Fibroblast of skin of left quadriceps (primary cell): Measurements from ENCODE around the gene TMEM204.

ENCODE experiments used
- DNase-seq, 2 experiments: peaks; one replicate each; pipeline ENCODE4 v3.0.0-alpha.2; 2013; ENCODE audit warnings: low read depth in 2 of 2

The TMEM204 gene

GRCh38 chr16:1499756-1500464 is 33.6 kb upstream of the TMEM204 start:
- DNase-seq, result no peak

- no peak for DNase-seq
These were observed 32.9 kb upstream of the TMEM204 start for GRCh38 chr16:1500465-1501150.

- no peak for DNase-seq
These were observed 31.8 kb upstream of the TMEM204 start for GRCh38 chr16:1501630-1502029.

GRCh38 chr16:1502092-1503004 is 31.1 kb upstream of the TMEM204 start:
- no peak for DNase-seq

GRCh38 chr16:1503110-1503955 is 30.1 kb upstream of the TMEM204 start:
- DNase-seq, result no peak

- DNase-seq, result no peak
These were observed 28.2 kb upstream of the TMEM204 start for GRCh38 chr16:1505073-1505844.

- no peak for DNase-seq
These were observed 27.6 kb upstream of the TMEM204 start for GRCh38 chr16:1505912-1506311.

- no peak for DNase-seq
These were observed 26.8 kb upstream of the TMEM204 start for GRCh38 chr16:1506494-1507213.

- DNase-seq, result no peak
These were observed 24.8 kb upstream of the TMEM204 start for GRCh38 chr16:1508494-1509187.

- no peak for DNase-seq
These were observed 23.9 kb upstream of the TMEM204 start for GRCh38 chr16:1509307-1510221.

GRCh38 chr16:1510272-1510671 is 23.2 kb upstream of the TMEM204 start:
- DNase-seq, result no peak

GRCh38 chr16:1510941-1511351 is 22.5 kb upstream of the TMEM204 start:
- DNase-seq, result no peak

- no peak for DNase-seq
These were observed 21.6 kb upstream of the TMEM204 start for GRCh38 chr16:1511662-1512569.

GRCh38 chr16:1512774-1513173 is 20.7 kb upstream of the TMEM204 start:
- no peak for DNase-seq

- no peak for DNase-seq
These were observed 19.0 kb upstream of the TMEM204 start for GRCh38 chr16:1514507-1514906.

GRCh38 chr16:1518626-1519135 is 14.8 kb upstream of the TMEM204 start:
- no peak for DNase-seq

- no peak for DNase-seq
These were observed 13.6 kb upstream of the TMEM204 start for GRCh38 chr16:1519831-1520230.
